MCF 10A (cell line): ENCODE measurements around the gene DIP2A. TPM values are rescaled to one million over a fixed set of nuclear protein-coding genes. Genes with fewer than 3 reads are reported as not detected.
"Not testable (repeated sequence)": the region's sequence is repeated elsewhere in the genome, so short reads cannot be mapped to it uniquely, and the experiment has no call there.

Source experiments
- BruUV-seq: library from RNA; stranded (reverse); fragments of 400-500 nt; replicated peaks from 2 replicates; lab custom pipeline; 2021; lab: Mats Ljungman, UMichigan
- CTCF ChIA-PET: fragments of 300-600 bp; sonication (Branson Sonifier 250); formaldehyde crosslinking; extraction: SDS; loops from one replicate; lab custom pipeline; 2021; ENCODE audit warnings: antibody characterized with exemption, inconsistent platforms; lab: Yijun Ruan, JAX
- POLR2A ChIA-PET: fragments of 300-600, 350-650 bp; sonication (Branson Sonifier 250); formaldehyde crosslinking; extraction: SDS; loops from one replicate; lab custom pipeline; 2020; ENCODE audit warnings: antibody characterized with exemption, inconsistent platforms; lab: Yijun Ruan, JAX
- DNase-seq: peaks from one replicate; pipeline ENCODE4 v3.0.0-alpha.2; 2018; ENCODE audit not compliant: unreplicated experiment
- H3K27ac Mint-ChIP-seq: one replicate; pipeline ENCODE4 v1.8.0; 2022; ENCODE audit warnings: mild to moderate bottlenecking, low read depth, mixed read lengths; ENCODE audit not compliant: unreplicated experiment
- H3K27me3 Mint-ChIP-seq: one replicate; pipeline ENCODE4 v1.8.0; 2022; ENCODE audit warnings: mixed read lengths; ENCODE audit not compliant: insufficient read depth, unreplicated experiment
- H3K36me3 Mint-ChIP-seq: one replicate; pipeline ENCODE4 v1.8.0; 2022; ENCODE audit warnings: mild to moderate bottlenecking, moderate library complexity, mixed read lengths; ENCODE audit not compliant: insufficient read depth, unreplicated experiment
- H3K4me1 Mint-ChIP-seq: one replicate; pipeline ENCODE4 v1.8.0; 2022; ENCODE audit warnings: mixed read lengths; ENCODE audit not compliant: insufficient read depth, unreplicated experiment
- H3K4me3 Mint-ChIP-seq: one replicate; pipeline ENCODE4 v1.8.0; 2022; ENCODE audit warnings: mild to moderate bottlenecking, moderate library complexity, mixed read lengths; ENCODE audit not compliant: unreplicated experiment
- H3K9me3 Mint-ChIP-seq: one replicate; pipeline ENCODE4 v1.8.0; 2022; ENCODE audit warnings: mixed read lengths; ENCODE audit not compliant: unreplicated experiment
- CTCF ChIP-seq: fragments of 200-600 bp; IDR thresholded peaks from one replicate; pipeline ENCODE4 v1.8.0; 2022; ENCODE audit warnings: antibody characterized with exemption, mild to moderate bottlenecking; ENCODE audit not compliant: unreplicated experiment
- intact Hi-C: fragments of 100-400 bp; cut with micrococcal nuclease; formaldehyde crosslinking; loops from 2 replicates; pipeline ENCODE4 v1.14.1; 2022
- total RNA-seq: library from RNA; stranded (reverse); gene quantifications from 2 replicates; pipeline ENCODE4 v1.2.3, GENCODE V29; 2022

Gene DIP2A
- total RNA-seq, 1 experiment from 2014 or later = 39.6 TPM

- no peak overlapping the region for H3K4me3 Mint-ChIP-seq
- POLR2A ChIA-PET = interaction anchor here (0.6 kb wide), 2 partner anchors 22 to 121 kb away, joined by 4 read pairs; no protein-coding TSS in a partner anchor
- peaks cover 47% of the 10 kb centered on the region for H3K36me3 Mint-ChIP-seq
- H3K27ac Mint-ChIP-seq = no peak overlapping the region
- BruUV-seq = no TSS peak
- intact Hi-C loops = no loop called here
- no peaks in the 10 kb centered on the region for H3K27me3 Mint-ChIP-seq
- no peak for DNase-seq
- no peak for TF ChIP-seq CTCF
- no peaks in the 10 kb centered on the region for H3K4me1 Mint-ChIP-seq
- no peaks in the 10 kb centered on the region for H3K9me3 Mint-ChIP-seq
- CTCF ChIA-PET = interaction anchor here (0.7 to 0.8 kb wide), 2 partner anchors 74 to 168 kb away, joined by 3 read pairs; no protein-coding TSS in a partner anchor
Observed at GRCh38 chr21:46515109-46515508, 56.4 kb downstream of the DIP2A start.

- no peaks in the 10 kb centered on the region for H3K9me3 Mint-ChIP-seq
- CTCF ChIA-PET = interaction anchor here (0.8 kb wide), 1 partner anchor 75 kb away, joined by 3 read pairs; no protein-coding TSS in a partner anchor
- no peak for TF ChIP-seq CTCF
- no peak overlapping the region for H3K4me3 Mint-ChIP-seq
- intact Hi-C loops = no loop called here
- peaks cover 46% of the 10 kb centered on the region for H3K36me3 Mint-ChIP-seq
- no peaks in the 10 kb centered on the region for H3K4me1 Mint-ChIP-seq
- BruUV-seq = no TSS peak
- POLR2A ChIA-PET = interaction anchor here (0.6 kb wide), 1 partner anchor 120 kb away, joined by 4 read pairs; no protein-coding TSS in a partner anchor
- no peak for DNase-seq
- no peaks in the 10 kb centered on the region for H3K27me3 Mint-ChIP-seq
- H3K27ac Mint-ChIP-seq = no peak overlapping the region
Observed at GRCh38 chr21:46516068-46516467, 57.4 kb downstream of the DIP2A start.

- H3K4me1 Mint-ChIP-seq = no peaks in the 10 kb centered on the region
- ChIA-PET POLR2A (no interaction called here), CTCF (no interaction called here)
- no TSS peak for BruUV-seq
- H3K9me3 Mint-ChIP-seq = no peaks in the 10 kb centered on the region
- no peak for DNase-seq
- no peak overlapping the region for H3K4me3 Mint-ChIP-seq
- peaks cover 46% of the 10 kb centered on the region for H3K36me3 Mint-ChIP-seq
- H3K27ac Mint-ChIP-seq = no peak overlapping the region
- no peak for TF ChIP-seq CTCF
- H3K27me3 Mint-ChIP-seq = no peaks in the 10 kb centered on the region
- intact Hi-C loops = no loop called here
Observed at GRCh38 chr21:46517361-46517760, 58.7 kb downstream of the DIP2A start.

- peaks cover 42% of the 10 kb centered on the region for H3K36me3 Mint-ChIP-seq
- BruUV-seq = no TSS peak
- H3K9me3 Mint-ChIP-seq = no peaks in the 10 kb centered on the region
- CTCF ChIA-PET = no interaction called here
- H3K27me3 Mint-ChIP-seq = no peaks in the 10 kb centered on the region
- no peak overlapping the region for H3K27ac Mint-ChIP-seq
- no peaks in the 10 kb centered on the region for H3K4me1 Mint-ChIP-seq
- POLR2A ChIA-PET = no interaction called here
- intact Hi-C loops = no loop called here
- no peak for TF ChIP-seq CTCF
- no peak overlapping the region for H3K4me3 Mint-ChIP-seq
- DNase-seq = no peak
Observed at GRCh38 chr21:46518983-46519583, 60.4 kb downstream of the DIP2A start.

GRCh38 chr21:46527393-46527792 is 68.7 kb downstream of the DIP2A start:
- H3K27ac Mint-ChIP-seq = not testable (repeated sequence)

More at GRCh38 chr21:46527393-46527792, 68.7 kb downstream of the DIP2A start:
- H3K4me3 Mint-ChIP-seq, H3K27me3 Mint-ChIP-seq, H3K4me1 Mint-ChIP-seq, intact Hi-C loops, CTCF ChIA-PET, BruUV-seq, H3K9me3 Mint-ChIP-seq, DNase-seq, POLR2A ChIA-PET: not testable (repeated sequence)
- peaks cover 47% of the 10 kb centered on the region for H3K36me3 Mint-ChIP-seq
